ENCODE data around the gene SLC1A5. TPM values are rescaled to one million over a fixed set of nuclear protein-coding genes. Genes with fewer than 3 reads are reported as not detected.

The SLC1A5 gene
- total RNA-seq, 2 experiments from 2014 or later: 176 to 178 TPM

GRCh38 chr19:46739290-46739771 is 49.1 kb downstream of the SLC1A5 start:
- H3K36me3 Mint-ChIP-seq (ENCODE audit: low read depth): peaks cover 48% of the 10 kb centered on the region
- H3K4me3 Mint-ChIP-seq: no peak overlapping the region
- no peak overlapping the region for H3K27ac Mint-ChIP-seq
- H3K27me3 Mint-ChIP-seq (ENCODE audit: low read depth): no peaks in the 10 kb centered on the region
- no peak for ATAC-seq
- no peak for DNase-seq
- POLR2A ChIA-PET: no interaction called here
- CTCF ChIA-PET: no interaction called here
- H3K9me3 Mint-ChIP-seq (ENCODE audit: insufficient read depth): no peaks in the 10 kb centered on the region
- peaks cover 25% of the 10 kb centered on the region for H3K4me1 Mint-ChIP-seq (ENCODE audit: low read depth)

DNA sequence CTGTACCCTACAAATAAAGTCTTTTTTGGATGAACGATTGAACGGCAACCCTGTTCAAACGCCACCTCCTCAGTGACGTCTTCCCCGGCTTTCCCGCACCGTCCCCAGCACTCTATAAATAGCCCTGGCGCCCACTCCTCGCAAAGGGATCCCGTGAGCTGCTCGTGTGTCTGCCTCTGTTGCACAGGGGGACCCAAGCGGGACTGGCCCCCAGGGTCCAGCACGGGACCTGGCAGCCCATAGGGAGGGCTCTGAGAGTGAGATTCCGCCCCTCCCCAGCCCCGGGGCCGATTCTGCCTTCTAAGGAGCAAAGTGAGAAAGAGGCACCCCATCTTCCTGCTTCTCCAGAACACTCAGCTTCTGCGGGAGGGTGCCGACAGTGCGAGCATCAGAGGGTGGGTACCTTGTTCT is 50.6 kb downstream of the SLC1A5 start:
- no peaks in the 10 kb centered on the region for H3K27me3 Mint-ChIP-seq (ENCODE audit: low read depth)
- H3K4me1 Mint-ChIP-seq (ENCODE audit: low read depth): peaks cover 11% of the 10 kb centered on the region
- DNase-seq (no peak), ATAC-seq (no peak)
- H3K27ac Mint-ChIP-seq: no peak overlapping the region
- H3K4me3 Mint-ChIP-seq: no peak overlapping the region
- no peaks in the 10 kb centered on the region for H3K9me3 Mint-ChIP-seq (ENCODE audit: insufficient read depth)
- POLR2A ChIA-PET: no interaction called here
- CTCF ChIA-PET: interaction anchor here (1.0 to 1.7 kb wide), 5 partner anchors 9 to 76 kb away, joined by 3 to 6 read pairs (median 3); no protein-coding TSS in a partner anchor
- peaks cover 50% of the 10 kb centered on the region for H3K36me3 Mint-ChIP-seq (ENCODE audit: low read depth)

DNA sequence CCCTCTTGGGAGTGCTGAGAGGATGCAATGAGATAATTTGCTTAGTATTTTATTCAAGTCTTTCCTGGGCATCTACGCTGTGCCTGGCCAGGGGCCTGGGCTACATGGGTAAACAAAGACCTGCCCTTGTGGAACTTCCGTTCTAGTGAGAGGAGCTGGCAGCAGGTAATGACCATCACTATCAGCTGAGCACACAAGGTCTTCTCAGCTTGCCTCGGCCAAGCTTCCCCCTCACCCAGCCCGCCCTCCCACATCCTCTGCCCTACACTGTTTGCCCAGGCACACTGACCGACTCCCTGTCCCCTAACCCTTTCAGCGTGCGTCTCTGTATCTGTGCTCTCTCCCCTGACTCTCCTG is 51.1 kb downstream of the SLC1A5 start:
- H3K27ac Mint-ChIP-seq: no peak overlapping the region
- ATAC-seq (no peak), DNase-seq (no peak)

GRCh38 chr19:46736531-46737297 is 51.7 kb downstream of the SLC1A5 start:
- Mint-ChIP-seq H3K4me3 (no peak overlapping the region), H3K27ac (no peak overlapping the region), H3K36me3 (ENCODE audit: low read depth) (peaks cover 48% of the 10 kb centered on the region), H3K9me3 (ENCODE audit: insufficient read depth) (no peaks in the 10 kb centered on the region), H3K27me3 (ENCODE audit: low read depth) (no peaks in the 10 kb centered on the region), H3K4me1 (ENCODE audit: low read depth) (peaks cover 9% of the 10 kb centered on the region)
- DNase-seq: no peak
- ChIA-PET CTCF (interaction anchor here (1.0 to 2.9 kb wide), 6 partner anchors 8 to 75 kb away, joined by 3 to 10 read pairs (median 4); no protein-coding TSS in a partner anchor), POLR2A (no interaction called here)
- no peak for ATAC-seq

More for the DNA sequence above, 51.1 kb downstream of the SLC1A5 start:
- H3K4me3 Mint-ChIP-seq: no peak overlapping the region
- peaks cover 9% of the 10 kb centered on the region for H3K4me1 Mint-ChIP-seq (ENCODE audit: low read depth)
- H3K9me3 Mint-ChIP-seq (ENCODE audit: insufficient read depth): no peaks in the 10 kb centered on the region
- no peaks in the 10 kb centered on the region for H3K27me3 Mint-ChIP-seq (ENCODE audit: low read depth)
- ChIA-PET CTCF (interaction anchor here (1.0 to 1.7 kb wide), 5 partner anchors 9 to 76 kb away, joined by 3 to 6 read pairs (median 3); no protein-coding TSS in a partner anchor), POLR2A (no interaction called here)
- peaks cover 48% of the 10 kb centered on the region for H3K36me3 Mint-ChIP-seq (ENCODE audit: low read depth)

DNA sequence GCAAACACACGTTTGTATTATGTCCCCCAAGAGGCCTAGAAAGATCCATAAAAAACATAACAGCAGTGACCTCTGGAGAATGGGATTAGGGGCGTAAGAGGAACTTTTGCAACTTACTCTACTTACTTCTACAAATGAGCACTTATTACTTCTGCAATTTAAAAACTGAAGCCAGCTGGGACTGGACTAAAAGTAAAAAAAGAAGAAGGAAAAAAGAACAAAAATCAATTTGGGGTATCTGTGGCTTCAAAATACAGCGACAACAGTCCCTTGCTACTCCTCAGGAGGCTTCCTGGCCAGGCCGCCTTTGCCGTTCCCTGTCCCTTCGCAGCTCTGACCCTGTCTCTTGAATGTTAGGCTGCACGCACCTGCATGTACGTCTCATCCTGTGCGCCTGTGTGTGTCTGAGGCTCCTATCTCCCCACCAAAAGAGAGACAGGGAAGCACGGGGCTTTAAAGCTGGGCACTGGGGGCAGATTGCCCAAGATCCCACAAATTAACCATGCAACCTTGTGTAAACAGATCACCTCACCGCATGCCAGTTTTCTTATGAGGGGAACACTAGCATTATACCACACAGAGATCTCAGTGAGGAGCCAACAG is 54.6 kb downstream of the SLC1A5 start:
- Mint-ChIP-seq H3K4me3 (no peak overlapping the region), H3K27ac (no peak overlapping the region), H3K4me1 (ENCODE audit: low read depth) (peaks cover 19% of the 10 kb centered on the region), H3K36me3 (ENCODE audit: low read depth) (peaks cover 58% of the 10 kb centered on the region), H3K9me3 (ENCODE audit: insufficient read depth) (no peaks in the 10 kb centered on the region), H3K27me3 (ENCODE audit: low read depth) (no peaks in the 10 kb centered on the region)
- ChIA-PET POLR2A (interaction anchor here (0.5 kb wide), 1 partner anchor 20 kb away, joined by 4 read pairs; no protein-coding TSS in a partner anchor), CTCF (interaction anchor here (1.1 to 2.9 kb wide), 3 partner anchors 20 to 77 kb away, joined by 3 to 10 read pairs (median 3); partner anchors contain the start of gene DACT3)
- no peak for ATAC-seq
- no peak for DNase-seq

GRCh38 chr19:46732966-46733689 is 55.3 kb downstream of the SLC1A5 start:
- Mint-ChIP-seq H3K27ac (no peak overlapping the region), H3K9me3 (ENCODE audit: insufficient read depth) (no peaks in the 10 kb centered on the region), H3K36me3 (ENCODE audit: low read depth) (peaks cover 60% of the 10 kb centered on the region), H3K4me3 (no peak overlapping the region), H3K27me3 (ENCODE audit: low read depth) (no peaks in the 10 kb centered on the region), H3K4me1 (ENCODE audit: low read depth) (peaks cover 25% of the 10 kb centered on the region)
- ChIA-PET CTCF (interaction anchor here (1.1 to 2.9 kb wide), 3 partner anchors 21 to 78 kb away, joined by 3 to 10 read pairs (median 3); partner anchors contain the start of gene DACT3), POLR2A (interaction anchor here (0.5 kb wide), 1 partner anchor 19 kb away, joined by 4 read pairs; no protein-coding TSS in a partner anchor)
- ATAC-seq: no peak
- no peak for DNase-seq

DNA sequence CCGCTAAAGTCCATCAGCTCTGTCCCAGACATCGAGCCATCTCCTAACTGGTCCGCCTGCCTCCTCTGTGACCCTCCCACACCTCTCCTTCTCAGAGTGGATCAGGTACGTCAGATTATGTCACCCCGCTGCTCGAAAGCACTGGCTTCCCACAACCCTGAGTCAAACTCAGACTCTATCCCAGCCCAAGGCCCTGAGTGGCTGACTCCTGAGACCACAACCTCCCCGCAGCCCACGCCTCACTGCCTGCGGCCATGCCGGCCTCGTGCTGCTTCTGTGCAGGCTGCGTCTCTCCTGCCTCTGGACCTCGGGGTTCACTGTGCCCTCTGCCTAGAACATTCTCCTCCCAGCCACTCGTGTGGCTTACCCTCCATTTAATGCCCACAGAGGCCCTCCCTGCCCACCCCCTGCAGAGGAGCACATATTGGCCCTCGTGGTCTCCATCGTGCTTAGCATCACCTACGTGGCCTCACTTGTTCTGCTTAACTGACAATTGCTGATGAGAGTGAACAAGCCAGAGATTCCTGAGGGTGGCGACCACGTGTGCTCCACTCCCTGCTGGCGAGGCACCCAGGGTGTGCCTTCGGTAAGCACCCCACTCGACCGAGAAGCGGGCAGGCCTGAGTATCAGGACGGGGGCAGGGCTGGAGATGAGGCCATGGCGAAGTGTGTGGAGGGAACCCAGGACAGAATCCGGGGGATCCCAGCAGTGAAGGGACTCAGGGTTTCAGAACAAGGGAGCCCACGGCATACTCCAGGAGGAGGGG is 56.0 kb downstream of the SLC1A5 start:
- H3K9me3 Mint-ChIP-seq (ENCODE audit: insufficient read depth): no peaks in the 10 kb centered on the region
- H3K4me1 Mint-ChIP-seq (ENCODE audit: low read depth): peaks cover 25% of the 10 kb centered on the region
- peaks cover 55% of the 10 kb centered on the region for H3K36me3 Mint-ChIP-seq (ENCODE audit: low read depth)
- ChIA-PET CTCF (interaction anchor here (1.3 to 5.1 kb wide), 4 partner anchors 11 to 70 kb away, joined by 4 to 47 read pairs (median 26); partner anchors contain the start of genes DACT3, FKRP and PRKD2), POLR2A (no interaction called here)
- peak overlapping the region; percentile 58 for H3K27ac Mint-ChIP-seq
- no peaks in the 10 kb centered on the region for H3K27me3 Mint-ChIP-seq (ENCODE audit: low read depth)
- no peak overlapping the region for H3K4me3 Mint-ChIP-seq
- ATAC-seq (no peak), DNase-seq (no peak)

GRCh38 chr19:46731584-46731983 is 56.8 kb downstream of the SLC1A5 start:
- peaks cover 55% of the 10 kb centered on the region for H3K36me3 Mint-ChIP-seq (ENCODE audit: low read depth)
- peaks cover 25% of the 10 kb centered on the region for H3K4me1 Mint-ChIP-seq (ENCODE audit: low read depth)
- DNase-seq (no peak), ATAC-seq (no peak)
- H3K27me3 Mint-ChIP-seq (ENCODE audit: low read depth): no peaks in the 10 kb centered on the region
- no peak overlapping the region for H3K4me3 Mint-ChIP-seq
- ChIA-PET CTCF (interaction anchor here (1.3 to 5.1 kb wide), 5 partner anchors 12 to 69 kb away, joined by 4 to 84 read pairs (median 28); partner anchors contain the start of genes DACT3, FKRP and PRKD2), POLR2A (interaction anchor here (0.6 to 1.4 kb wide), 2 partner anchors 14 to 27 kb away, joined by 3 read pairs; no protein-coding TSS in a partner anchor)
- H3K27ac Mint-ChIP-seq: peak overlapping the region; percentile 58
- no peaks in the 10 kb centered on the region for H3K9me3 Mint-ChIP-seq (ENCODE audit: insufficient read depth)

DNA sequence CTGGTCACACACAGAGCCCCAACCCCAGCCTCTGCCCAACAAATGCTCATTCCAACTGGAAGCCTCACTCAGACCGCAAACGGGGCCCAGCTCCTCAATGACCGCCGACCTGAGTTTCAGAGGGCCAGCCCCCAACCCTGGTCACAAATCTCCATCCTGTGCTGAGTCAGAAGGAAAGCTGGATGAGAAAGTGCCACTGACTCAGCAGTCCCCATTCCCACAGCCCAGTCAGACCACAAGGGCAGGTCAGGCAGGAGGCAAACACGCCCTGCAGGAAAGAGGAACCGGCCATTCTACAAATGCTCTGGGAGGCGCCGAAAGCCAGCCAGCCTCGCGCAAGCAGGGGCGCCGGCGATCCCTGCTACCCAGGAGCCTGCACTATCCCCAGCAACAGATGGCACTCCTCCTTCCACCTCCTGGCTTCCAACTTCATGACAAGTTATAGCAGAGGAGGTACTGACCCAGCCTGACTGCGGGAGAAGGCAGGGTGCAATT is 57.3 kb downstream of the SLC1A5 start:
- ChIA-PET CTCF (interaction anchor here (1.0 to 5.1 kb wide), 6 partner anchors 12 to 91 kb away, joined by 3 to 84 read pairs (median 26); partner anchors contain the start of genes DACT3, FKRP and PRKD2), POLR2A (interaction anchor here (0.6 to 1.4 kb wide), 2 partner anchors 14 to 27 kb away, joined by 3 read pairs; no protein-coding TSS in a partner anchor)
- no peaks in the 10 kb centered on the region for H3K9me3 Mint-ChIP-seq (ENCODE audit: insufficient read depth)
- ATAC-seq (no peak), DNase-seq (no peak)
- H3K36me3 Mint-ChIP-seq (ENCODE audit: low read depth): peaks cover 58% of the 10 kb centered on the region
- no peak overlapping the region for H3K4me3 Mint-ChIP-seq
- H3K27ac Mint-ChIP-seq: peak overlapping the region; percentile 58
- no peaks in the 10 kb centered on the region for H3K27me3 Mint-ChIP-seq (ENCODE audit: low read depth)
- peaks cover 25% of the 10 kb centered on the region for H3K4me1 Mint-ChIP-seq (ENCODE audit: low read depth)

- ATAC-seq: no peak
- H3K4me1 Mint-ChIP-seq (ENCODE audit: low read depth): peaks cover 25% of the 10 kb centered on the region
- peaks cover 62% of the 10 kb centered on the region for H3K36me3 Mint-ChIP-seq (ENCODE audit: low read depth)
- H3K27me3 Mint-ChIP-seq (ENCODE audit: low read depth): no peaks in the 10 kb centered on the region
- ChIA-PET POLR2A (interaction anchor here (1.0 to 1.4 kb wide), 2 partner anchors 15 kb away, joined by 3 read pairs; no protein-coding TSS in a partner anchor), CTCF (interaction anchor here (1.0 to 5.1 kb wide), 5 partner anchors 13 to 91 kb away, joined by 3 to 84 read pairs (median 28); partner anchors contain the start of genes DACT3, FKRP and PRKD2)
- DNase-seq: no peak
- no peaks in the 10 kb centered on the region for H3K9me3 Mint-ChIP-seq (ENCODE audit: insufficient read depth)
- H3K4me3 Mint-ChIP-seq: no peak overlapping the region
- H3K27ac Mint-ChIP-seq: peak overlapping the region; percentile 58
Measured at GRCh38 chr19:46730595-46730994, 57.8 kb downstream of the SLC1A5 start.
